Frontal cortex (tissue), 4 donors: ENCODE data around the gene B3GAT2. TPM values are rescaled to one million over a fixed set of nuclear protein-coding genes. Genes with fewer than 3 reads are reported as not detected.

Experiments
- DNase-seq, 2 donors: peaks; one replicate each; pipeline ENCODE4 v3.0.0; 2012; ENCODE audit warnings: low spot score in 2 of 2
- FAIRE-seq: peaks from 2 replicates; lab custom pipeline; 2012; peaks lifted over from hg19 to GRCh38; lab: Jason Lieb, UNC
- total RNA-seq: library from RNA; depleted of rRNA; stranded (reverse); fragments of >200 nt; gene quantifications from one replicate; pipeline ENCODE4 v1.2.3, GENCODE V29; 2014
- donor health status: control.
- donor health status: control.
- donor health status: control.

Gene B3GAT2
- total RNA-seq, 1 donor from 2014 or later = 18.8 TPM

- FAIRE-seq = no peak
- no peak for DNase-seq
Measured at GRCh38 chr6:70847106-70848084, 109.5 kb downstream of the B3GAT2 start.

DNA sequence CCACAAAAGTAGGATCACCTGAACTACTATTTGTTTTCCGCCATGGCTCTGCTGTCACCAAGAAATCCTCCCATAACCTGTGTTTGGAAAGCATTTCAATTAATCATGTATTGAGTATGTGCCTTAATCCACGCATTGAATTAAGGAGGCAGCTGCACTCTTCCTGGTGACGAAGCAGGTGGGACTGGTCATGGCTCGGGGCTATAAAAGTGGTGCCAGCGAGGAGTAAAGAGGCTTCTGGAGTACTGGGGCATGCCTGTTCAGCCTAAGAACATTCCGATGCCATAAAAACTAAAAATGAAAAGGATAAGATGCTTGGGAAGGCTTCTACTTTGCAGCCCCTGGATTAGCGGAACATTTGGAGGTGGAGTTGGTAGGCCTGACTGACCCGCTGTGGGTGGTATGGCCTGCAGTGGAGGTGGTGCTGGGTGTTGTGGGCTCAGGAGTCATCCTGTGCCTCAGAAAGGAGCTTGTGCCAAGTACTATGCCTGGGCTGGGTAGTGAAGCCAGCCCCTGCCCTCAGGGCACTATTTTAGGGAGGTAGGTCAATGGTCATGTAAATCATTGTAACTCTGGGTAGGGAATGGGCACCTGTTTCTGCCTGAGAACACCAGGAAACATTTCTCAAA lies 110.5 kb downstream of the B3GAT2 start:
- FAIRE-seq (no peak), DNase-seq (no peak)

GRCh38 chr6:70844301-70844700 lies 112.6 kb downstream of the B3GAT2 start:
- no peak for FAIRE-seq
- DNase-seq = no peak

DNA sequence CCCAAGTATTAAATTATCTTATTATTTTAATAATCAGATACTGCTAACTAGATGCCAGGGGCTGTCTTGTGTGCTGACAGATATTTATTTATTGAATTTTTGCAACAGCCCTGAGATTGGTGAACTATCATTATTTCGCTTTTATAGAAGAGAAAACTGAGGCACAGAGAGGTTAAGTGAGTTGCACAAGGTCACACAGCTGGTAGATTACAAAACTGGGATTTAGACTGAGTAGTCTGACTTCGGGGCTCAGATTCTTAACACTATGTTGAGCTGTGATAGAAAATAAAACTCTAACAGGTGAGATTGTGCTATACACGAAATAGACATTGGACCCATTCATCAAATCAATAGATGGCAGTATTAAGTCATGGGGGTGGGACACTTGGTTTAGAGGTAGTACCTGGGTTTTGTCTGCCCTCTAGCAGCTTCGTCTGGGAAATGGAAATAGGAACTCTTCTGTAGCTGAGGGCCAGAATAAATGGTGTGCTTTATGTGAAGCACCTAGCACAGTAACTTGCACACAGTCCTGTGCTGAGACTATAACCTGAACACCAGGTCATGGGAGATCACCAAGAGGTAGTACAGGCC lies 113.4 kb downstream of the B3GAT2 start:
- no peak for DNase-seq
- FAIRE-seq = no peak

DNA sequence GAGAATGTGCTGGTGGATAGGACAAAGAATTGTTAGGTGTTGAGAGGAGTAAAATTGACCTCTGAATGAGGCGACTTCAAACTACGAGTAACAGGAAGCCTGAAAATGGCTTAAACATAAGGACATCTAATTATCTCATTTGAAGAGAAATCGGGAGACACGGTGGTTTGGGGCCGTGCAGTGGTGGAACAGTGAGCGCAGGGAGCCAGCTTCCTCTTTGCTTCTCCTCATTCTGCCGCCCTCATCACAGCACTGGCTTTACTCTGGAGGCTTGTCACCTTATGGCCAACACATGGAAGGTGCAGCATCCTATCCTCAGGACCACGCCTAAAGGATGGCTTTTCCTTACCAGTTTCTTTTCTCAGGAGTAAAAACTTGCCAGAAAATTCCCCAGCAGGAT lies 114.3 kb downstream of the B3GAT2 start:
- DNase-seq (no peak), FAIRE-seq (no peak)

DNA sequence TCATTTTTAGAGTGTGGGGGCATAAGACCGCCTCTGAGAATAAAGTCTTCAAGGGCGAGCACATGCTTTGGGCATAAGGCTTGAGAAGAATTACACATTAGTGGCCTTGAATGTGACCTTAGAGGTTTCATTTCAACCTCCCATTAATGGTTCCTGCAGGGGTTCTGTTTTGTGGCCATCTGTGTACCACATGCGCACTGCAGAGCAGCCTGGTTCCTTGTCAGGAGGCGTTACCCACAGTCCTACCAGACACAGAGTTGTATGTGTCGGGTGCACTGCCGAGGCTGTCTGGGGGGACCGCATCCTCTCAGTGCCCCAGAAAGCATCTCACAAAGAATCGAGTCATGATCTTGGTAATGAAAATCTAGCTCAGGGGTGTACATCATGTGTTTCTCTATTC lies 115.7 kb downstream of the B3GAT2 start:
- no peak for DNase-seq
- FAIRE-seq = no peak

GRCh38 chr6:70839286-70840266 lies 117.3 kb downstream of the B3GAT2 start:
- no peak for FAIRE-seq
- no peak for DNase-seq

- DNase-seq (no peak), FAIRE-seq (no peak)
Measured at GRCh38 chr6:70838907-70839285, 118.0 kb downstream of the B3GAT2 start.

DNA sequence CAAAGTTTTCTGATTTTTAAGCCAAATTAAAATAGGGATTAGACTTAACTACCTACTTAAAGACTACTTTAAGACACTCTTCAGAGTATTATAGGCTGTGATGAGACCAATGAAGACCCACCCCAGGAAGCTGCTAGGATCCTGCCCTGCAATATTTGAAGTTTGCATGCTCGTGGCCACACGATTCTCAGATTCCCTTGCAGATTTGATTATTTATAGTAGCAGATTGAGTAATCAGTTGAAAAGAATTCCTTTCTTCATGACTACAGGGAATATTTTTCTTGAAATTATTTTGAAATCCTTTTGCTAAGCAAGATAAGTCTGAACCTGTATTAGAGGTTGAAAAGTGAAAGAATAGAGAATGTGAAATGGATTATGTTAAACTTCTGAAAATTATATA lies 122.3 kb downstream of the B3GAT2 start:
- DNase-seq = no peak
- no peak for FAIRE-seq

GRCh38 chr6:70831427-70831826 lies 125.4 kb downstream of the B3GAT2 start:
- DNase-seq (no peak), FAIRE-seq (no peak)

DNA sequence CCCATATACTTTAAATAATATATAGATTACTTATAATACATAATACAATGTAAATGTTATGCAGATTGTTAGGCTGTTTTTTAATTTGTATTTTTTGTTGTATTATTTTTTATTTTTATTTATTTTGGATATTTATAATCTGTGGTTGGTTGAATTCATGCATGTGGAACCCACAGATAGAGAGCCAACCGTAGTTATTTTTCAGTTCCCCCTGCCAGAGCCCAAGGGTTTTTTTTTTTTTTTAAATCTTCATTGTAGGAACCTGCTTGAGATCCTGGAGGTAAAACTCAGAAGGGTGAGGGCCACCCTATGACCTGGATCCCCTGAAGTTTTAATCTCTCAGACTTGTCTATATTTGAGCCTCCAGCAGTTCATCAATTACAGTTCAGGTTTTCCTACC lies 133.2 kb downstream of the B3GAT2 start:
- DNase-seq = no peak
- no peak for FAIRE-seq

GRCh38 chr6:70821751-70822150 lies 135.1 kb downstream of the B3GAT2 start:
- DNase-seq (no peak), FAIRE-seq (no peak)

DNA sequence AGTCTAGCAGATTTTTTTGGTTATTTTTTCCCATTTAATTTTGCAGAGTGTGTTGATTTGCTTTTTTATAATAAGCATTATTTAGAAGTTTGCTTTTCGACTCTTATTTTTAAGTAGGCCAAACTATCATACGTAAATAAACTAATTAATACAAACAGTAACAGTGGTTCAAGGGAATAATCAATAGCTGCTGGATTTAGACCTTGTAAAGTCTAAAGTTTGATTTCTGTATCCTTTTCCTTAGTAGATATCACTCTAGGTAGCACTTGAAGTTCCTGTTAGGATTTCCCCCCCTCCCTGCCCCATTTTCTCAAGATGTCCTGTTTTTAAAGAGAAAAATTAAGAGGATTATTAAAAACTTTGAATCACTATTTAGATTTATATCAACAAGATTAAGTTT lies 136.1 kb downstream of the B3GAT2 start:
- DNase-seq (no peak), FAIRE-seq (no peak)

DNA sequence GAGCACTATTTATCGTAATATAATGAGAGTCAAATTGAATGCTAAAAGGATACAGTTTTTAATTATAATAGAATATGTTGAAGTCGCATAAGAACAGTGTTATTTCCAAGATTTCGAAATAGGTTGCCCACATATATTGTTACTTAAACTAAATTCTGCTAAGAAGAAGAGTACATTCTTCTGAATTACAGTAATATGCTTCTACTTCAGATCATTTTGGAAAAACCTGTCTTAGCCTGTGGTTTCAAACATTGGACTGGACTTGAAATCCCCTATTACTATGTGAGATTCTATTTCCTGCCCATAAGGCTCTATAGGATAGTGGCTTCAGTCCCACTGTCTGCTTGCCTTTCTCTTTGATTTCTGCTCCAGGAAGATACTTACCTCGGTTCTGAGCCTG lies 137.2 kb downstream of the B3GAT2 start:
- no peak for DNase-seq
- FAIRE-seq = no peak

GRCh38 chr6:70813885-70814284 lies 143.0 kb downstream of the B3GAT2 start:
- DNase-seq (no peak), FAIRE-seq (no peak)

DNA sequence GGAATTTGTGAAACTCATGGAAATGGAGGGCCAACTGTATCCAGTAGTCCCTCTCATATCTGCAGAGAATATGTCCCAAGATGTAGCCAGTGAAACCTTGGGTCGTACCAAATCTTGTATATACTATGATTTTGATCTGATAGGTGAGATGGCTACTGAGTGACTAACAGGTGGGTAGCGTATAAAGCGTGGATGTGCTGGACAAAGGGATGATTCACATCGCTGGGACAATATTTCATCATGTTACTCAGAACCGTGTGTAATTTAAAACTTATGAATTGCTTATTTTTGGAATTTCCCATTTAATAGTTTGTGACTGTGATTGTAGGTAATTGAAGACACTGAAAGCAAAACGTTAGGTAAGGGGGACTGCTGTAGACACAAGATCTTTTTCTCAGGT lies 145.1 kb downstream of the B3GAT2 start:
- DNase-seq = no peak
- no peak for FAIRE-seq
